GM18499 (cell line): ENCODE measurements around the gene ATF3.

Experiments used
- ATAC-seq: cut with Tn5 transposase; IDR thresholded peaks from one replicate; pipeline ENCODE4 v1.9.1; 2021; ENCODE audit warnings: moderate number of reproducible peaks; ENCODE audit not compliant: insufficient read depth, unreplicated experiment

The ATF3 gene

GRCh38 chr1:212586206-212587015 lies 22.1 kb upstream of the ATF3 start:
- peak; percentile 70 for ATAC-seq

- ATAC-seq, result no peak
These were observed 21.3 kb upstream of the ATF3 start for GRCh38 chr1:212587016-212587887.

GRCh38 chr1:212587888-212588510 lies 20.6 kb upstream of the ATF3 start:
- ATAC-seq, result no peak

GRCh38 chr1:212589446-212589845 lies 19.1 kb upstream of the ATF3 start:
- no peak for ATAC-seq

GRCh38 chr1:212591922-212592321 lies 16.6 kb upstream of the ATF3 start:
- no peak for ATAC-seq

- no peak for ATAC-seq
These were observed 14.7 kb upstream of the ATF3 start for GRCh38 chr1:212593821-212594251.

GRCh38 chr1:212594640-212595039 lies 13.9 kb upstream of the ATF3 start:
- no peak for ATAC-seq

- ATAC-seq, result no peak
These were observed 13.3 kb upstream of the ATF3 start for GRCh38 chr1:212595229-212595628.

- peak; percentile 91 for ATAC-seq
These were observed 12.5 kb upstream of the ATF3 start for GRCh38 chr1:212595787-212596714.

GRCh38 chr1:212596798-212597197 lies 11.8 kb upstream of the ATF3 start:
- ATAC-seq, result no peak

GRCh38 chr1:212597487-212597886 lies 11.1 kb upstream of the ATF3 start:
- no peak for ATAC-seq

GRCh38 chr1:212600071-212600915 lies 8.3 kb upstream of the ATF3 start:
- no peak for ATAC-seq

GRCh38 chr1:212600980-212601379 lies 7.6 kb upstream of the ATF3 start:
- ATAC-seq, result no peak

- ATAC-seq, result no peak
These were observed 7.0 kb upstream of the ATF3 start for GRCh38 chr1:212601524-212601923.

GRCh38 chr1:212605441-212606394 lies 2.8 kb upstream of the ATF3 start:
- no peak for ATAC-seq

- ATAC-seq, result no peak
These were observed 2.0 kb upstream of the ATF3 start for GRCh38 chr1:212606395-212607205.
